RWPE2 (cell line): ENCODE results near the gene ZNF48.

Source experiments
- ATAC-seq: fragments of 200-7000 bp; cut with Tn5 transposase; 3 replicates; pipeline ENCODE4 v1.9.1; 2021; ENCODE audit warnings: low read depth
- DNase-seq: peaks from one replicate; pipeline ENCODE4 v3.0.0-alpha.2; 2020; ENCODE audit warnings: low spot score
- H3K27ac ChIP-seq: fragments of 450-650 bp; 2 replicates; pipeline ENCODE4 v1.5.1; 2017; ENCODE audit warnings: mild to moderate bottlenecking; ENCODE audit not compliant: poor library complexity, severe bottlenecking
- H3K27me3 ChIP-seq: fragments of 250-450 bp; sonication (Bioruptor Pico); 2 replicates; pipeline ENCODE4 v1.5.1; 2021; ENCODE audit warnings: mild to moderate bottlenecking, moderate library complexity; ENCODE audit not compliant: insufficient read depth, poor library complexity, severe bottlenecking
- H3K36me3 ChIP-seq: fragments of 250-450 bp; sonication (Bioruptor Pico); 2 replicates; pipeline ENCODE4 v1.5.1; 2020; ENCODE audit warnings: low read depth, mild to moderate bottlenecking, moderate library complexity
- H3K4me1 ChIP-seq: fragments of 250-450 bp; sonication (Bioruptor Pico); 2 replicates; pipeline ENCODE4 v1.5.1; 2021; ENCODE audit warnings: mild to moderate bottlenecking, moderate library complexity; ENCODE audit not compliant: insufficient read depth, poor library complexity, severe bottlenecking
- H3K4me3 ChIP-seq: fragments of 250-450 bp; sonication (Bioruptor Pico); 2 replicates; pipeline ENCODE4 v1.5.1; 2021; ENCODE audit warnings: mild to moderate bottlenecking, moderate library complexity; ENCODE audit not compliant: severe bottlenecking
- H3K9me3 ChIP-seq: fragments of 250-450 bp; sonication (Bioruptor Pico); 2 replicates; pipeline ENCODE4 v1.5.1; 2021; ENCODE audit warnings: mild to moderate bottlenecking, moderate library complexity; ENCODE audit not compliant: severe bottlenecking
- TF ChIP-seq, protein P1 (sequence below): fragments of 450-650 bp; IDR thresholded peaks from one replicate; pipeline ENCODE4 v1.5.1; 2017; ENCODE audit warnings: mild to moderate bottlenecking, moderate library complexity; ENCODE audit not compliant: poor library complexity, severe bottlenecking

Gene ZNF48

DNA sequence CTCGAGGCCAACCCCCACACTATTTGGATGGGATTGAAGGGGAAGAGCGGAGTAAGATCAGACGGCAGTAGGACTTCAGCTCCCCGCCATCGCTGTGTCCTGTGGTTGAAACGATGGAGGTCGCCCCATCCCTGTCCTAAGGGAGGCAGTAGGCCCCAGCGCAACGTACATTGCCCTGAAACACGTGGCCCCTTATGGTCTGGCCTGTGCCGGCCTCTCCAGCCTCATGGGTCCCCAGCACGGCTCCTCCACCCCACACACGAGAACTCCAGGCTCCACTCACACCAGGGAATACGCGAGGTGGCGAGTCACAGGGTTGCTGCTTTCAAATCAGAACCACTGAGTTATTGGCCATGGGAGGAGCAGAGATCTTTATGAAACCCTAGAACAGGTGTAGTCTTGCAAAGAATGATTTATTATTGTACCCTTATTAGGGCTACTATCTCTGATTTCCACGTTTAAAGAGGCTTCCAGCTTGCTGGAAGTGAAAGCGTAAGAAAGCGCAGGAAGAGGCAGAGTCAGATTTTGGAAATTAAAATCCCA lies 35.3 kb downstream of the ZNF48 start:
- Histone ChIP-seq H3K36me3 (peaks cover 22% of the 10 kb centered on the region), H3K4me3 (no peak overlapping the region), H3K27me3 (no peaks in the 10 kb centered on the region), H3K9me3 (no peaks in the 10 kb centered on the region), H3K27ac (no peak overlapping the region), H3K4me1 (peaks cover 5% of the 10 kb centered on the region)
- ATAC-seq (peak; percentile 4; the same call in 2 of the 3 replicates), DNase-seq (no peak)
- TF ChIP-seq, protein P1, sequence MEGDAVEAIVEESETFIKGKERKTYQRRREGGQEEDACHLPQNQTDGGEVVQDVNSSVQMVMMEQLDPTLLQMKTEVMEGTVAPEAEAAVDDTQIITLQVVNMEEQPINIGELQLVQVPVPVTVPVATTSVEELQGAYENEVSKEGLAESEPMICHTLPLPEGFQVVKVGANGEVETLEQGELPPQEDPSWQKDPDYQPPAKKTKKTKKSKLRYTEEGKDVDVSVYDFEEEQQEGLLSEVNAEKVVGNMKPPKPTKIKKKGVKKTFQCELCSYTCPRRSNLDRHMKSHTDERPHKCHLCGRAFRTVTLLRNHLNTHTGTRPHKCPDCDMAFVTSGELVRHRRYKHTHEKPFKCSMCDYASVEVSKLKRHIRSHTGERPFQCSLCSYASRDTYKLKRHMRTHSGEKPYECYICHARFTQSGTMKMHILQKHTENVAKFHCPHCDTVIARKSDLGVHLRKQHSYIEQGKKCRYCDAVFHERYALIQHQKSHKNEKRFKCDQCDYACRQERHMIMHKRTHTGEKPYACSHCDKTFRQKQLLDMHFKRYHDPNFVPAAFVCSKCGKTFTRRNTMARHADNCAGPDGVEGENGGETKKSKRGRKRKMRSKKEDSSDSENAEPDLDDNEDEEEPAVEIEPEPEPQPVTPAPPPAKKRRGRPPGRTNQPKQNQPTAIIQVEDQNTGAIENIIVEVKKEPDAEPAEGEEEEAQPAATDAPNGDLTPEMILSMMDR, result peak; percentile 74

DNA sequence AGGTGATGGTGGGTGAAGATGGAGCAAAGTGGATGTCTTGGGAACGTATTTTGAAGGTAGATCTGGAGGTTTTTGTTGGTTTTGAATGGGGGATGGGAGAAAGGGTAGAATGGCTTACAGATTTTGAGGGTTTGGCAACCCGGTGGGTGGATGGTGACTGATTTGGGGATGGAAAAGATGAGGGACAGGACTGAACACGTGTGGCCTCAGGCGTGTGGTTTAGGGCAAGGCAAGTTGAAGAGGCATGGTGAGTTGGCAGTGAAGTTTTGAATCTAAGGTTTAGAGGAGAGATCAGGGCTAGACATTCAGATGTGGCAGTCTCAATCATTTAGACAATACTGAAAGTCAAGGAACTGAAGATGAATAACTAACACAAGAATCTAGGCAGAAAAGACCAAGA lies 39.6 kb downstream of the ZNF48 start:
- H3K4me1 ChIP-seq, result peaks cover 5% of the 10 kb centered on the region
- DNase-seq, result no peak
- H3K9me3 ChIP-seq, result no peaks in the 10 kb centered on the region
- H3K4me3 ChIP-seq, result no peak overlapping the region
- TF ChIP-seq, protein P1, result no peak
- no peaks in the 10 kb centered on the region for H3K27me3 ChIP-seq
- ATAC-seq, result no peak
- H3K36me3 ChIP-seq, result no peaks in the 10 kb centered on the region
- H3K27ac ChIP-seq, result no peak overlapping the region

DNA sequence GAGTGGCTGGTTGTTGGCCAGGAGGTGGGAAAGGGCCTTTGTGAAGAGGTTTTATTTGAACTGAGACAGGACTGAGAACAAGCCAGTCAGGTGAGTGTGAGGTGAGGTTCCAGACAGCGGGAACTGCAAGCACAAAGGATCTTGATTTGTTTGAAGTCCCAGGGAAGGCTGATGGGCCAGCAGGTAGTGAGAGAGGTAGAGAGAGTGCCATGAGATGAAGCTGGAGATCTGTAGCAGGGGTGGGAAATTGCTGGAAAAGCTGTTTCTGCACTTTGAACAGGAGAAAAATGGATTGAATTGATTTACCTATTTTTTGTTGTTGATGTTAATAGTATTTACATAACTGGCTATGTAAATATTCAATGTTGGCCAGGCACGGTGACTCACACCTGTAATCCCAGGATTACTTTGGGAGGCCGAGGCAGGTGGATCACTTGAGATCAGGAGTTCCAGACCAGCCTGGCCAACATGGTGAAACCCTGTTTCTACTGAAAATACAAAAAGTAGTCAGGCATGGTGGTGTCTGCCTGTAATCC lies 42.4 kb downstream of the ZNF48 start:
- no peak for DNase-seq
- no peaks in the 10 kb centered on the region for H3K9me3 ChIP-seq
- ATAC-seq, result peak; percentile 23; the same call in 1 of the 3 replicates

DNA sequence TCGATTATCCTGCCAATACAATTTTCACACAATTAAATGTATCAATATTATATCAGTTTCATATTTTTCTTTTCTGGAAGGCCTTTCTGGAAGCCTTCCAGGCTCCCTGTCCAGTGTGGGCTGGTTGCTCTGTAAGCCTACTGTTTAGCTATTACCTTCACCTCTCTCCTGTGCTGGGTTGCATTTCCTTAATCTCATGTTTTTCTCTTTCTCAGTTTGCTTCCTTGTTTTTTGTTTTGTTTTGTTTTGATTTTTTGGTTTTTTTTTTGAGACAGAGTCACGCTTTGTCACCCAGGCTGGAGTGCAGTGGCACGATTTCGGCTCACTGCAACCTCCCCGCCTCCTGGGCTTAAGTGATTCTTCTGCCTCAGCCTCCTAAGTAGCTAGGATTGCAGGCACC lies 43.6 kb downstream of the ZNF48 start:
- no peak for ATAC-seq

More for the DNA sequence above, 42.4 kb downstream of the ZNF48 start:
- Histone ChIP-seq H3K27ac (no peak overlapping the region), H3K36me3 (no peaks in the 10 kb centered on the region), H3K4me3 (no peak overlapping the region), H3K4me1 (no peaks in the 10 kb centered on the region), H3K27me3 (no peaks in the 10 kb centered on the region)
- TF ChIP-seq, protein P1, result no peak

More for the DNA sequence above, 43.6 kb downstream of the ZNF48 start:
- H3K36me3 ChIP-seq, result peaks cover 7% of the 10 kb centered on the region
- DNase-seq, result no peak
- no peaks in the 10 kb centered on the region for H3K4me1 ChIP-seq
- H3K27me3 ChIP-seq, result no peaks in the 10 kb centered on the region
- H3K9me3 ChIP-seq, result no peaks in the 10 kb centered on the region
- TF ChIP-seq, protein P1, result no peak
- H3K4me3 ChIP-seq, result no peak overlapping the region
- no peak overlapping the region for H3K27ac ChIP-seq
